ENCODE results near the gene NRXN2. TPM values are rescaled to one million over a fixed set of nuclear protein-coding genes. Genes with fewer than 3 reads are reported as not detected.
"Not testable (repeated sequence)": the region's sequence is repeated elsewhere in the genome, so short reads cannot be mapped to it uniquely, and the experiment has no call there.

Gene NRXN2
- total RNA-seq, 1 experiment from 2014 or later: 0.42 TPM

GRCh38 chr11:64569300-64569970 is 153.6 kb downstream of the NRXN2 start:
- DNase-seq (ENCODE audit: low read depth): no peak

- no peak for DNase-seq (ENCODE audit: low read depth)
Observed at GRCh38 chr11:64568584-64569140, 154.3 kb downstream of the NRXN2 start.

GRCh38 chr11:64568041-64568571 is 154.9 kb downstream of the NRXN2 start:
- no peak for DNase-seq (ENCODE audit: low read depth)

GRCh38 chr11:64566915-64567891 is 155.8 kb downstream of the NRXN2 start:
- no peak for DNase-seq (ENCODE audit: low read depth)

- DNase-seq (ENCODE audit: low read depth): peak; percentile 13
Observed at GRCh38 chr11:64566042-64566914, 156.7 kb downstream of the NRXN2 start.

- DNase-seq (ENCODE audit: low read depth): no peak
Observed at GRCh38 chr11:64564947-64565889, 157.8 kb downstream of the NRXN2 start.

- no peak for DNase-seq (ENCODE audit: low read depth)
Observed at GRCh38 chr11:64564419-64564818, 158.6 kb downstream of the NRXN2 start.

GRCh38 chr11:64563966-64564365 is 159.0 kb downstream of the NRXN2 start:
- DNase-seq (ENCODE audit: low read depth): no peak

GRCh38 chr11:64562723-64563351 is 160.2 kb downstream of the NRXN2 start:
- DNase-seq (ENCODE audit: low read depth): no peak

- no peak for DNase-seq (ENCODE audit: low read depth)
Observed at GRCh38 chr11:64561984-64562722, 160.8 kb downstream of the NRXN2 start.

- not testable (repeated sequence) for DNase-seq (ENCODE audit: low read depth)
Observed at GRCh38 chr11:64561429-64561828, 161.6 kb downstream of the NRXN2 start.

GRCh38 chr11:64560941-64561340 is 162.1 kb downstream of the NRXN2 start:
- DNase-seq (ENCODE audit: low read depth): no peak

GRCh38 chr11:64560139-64560771 is 162.7 kb downstream of the NRXN2 start:
- DNase-seq (ENCODE audit: low read depth): no peak

- DNase-seq (ENCODE audit: low read depth): no peak
Observed at GRCh38 chr11:64559351-64560138, 163.5 kb downstream of the NRXN2 start.

GRCh38 chr11:64558869-64559268 is 164.1 kb downstream of the NRXN2 start:
- no peak for DNase-seq (ENCODE audit: low read depth)

- DNase-seq (ENCODE audit: low read depth): no peak
Observed at GRCh38 chr11:64558065-64558745, 164.8 kb downstream of the NRXN2 start.

All from HT1080 (cell line).